Measurements from ENCODE around the gene TAF12.

GRCh38 chr1:28602536-28603439, 40.1 kb downstream of the TAF12 start:
- no peak for TF ChIP-seq POLR2A (IDR thresholded peaks at IDR 0.05; ENCODE audit: low read depth, low read length)
- no peak for TF ChIP-seq RFX5 (IDR thresholded peaks at IDR 0.05; ENCODE audit: low read depth, low read length)

Measured in IMR-90 (cell line).